Fibroblast of mammary gland (primary cell): ENCODE results near the gene PIP5K1A.
A peak's percentile ranks its signal among the peaks of the same experiment; 100 is the strongest.
"Not testable (repeated sequence)": the region's sequence is repeated elsewhere in the genome, so short reads cannot be mapped to it uniquely, and the experiment has no call there.

Source experiments
- DNase-seq: peaks from one replicate; pipeline ENCODE4 v3.0.0-alpha.2; 2010; ENCODE audit warnings: low read depth
- H3K4me3 ChIP-seq: 2 replicates; pipeline ENCODE4 v1.5.1; 2011; ENCODE audit warnings: low read depth, mild to moderate bottlenecking, low read length, moderate library complexity; ENCODE audit not compliant: control insufficient read depth
- CTCF ChIP-seq: conservative IDR thresholded peaks from 2 replicates; pipeline ENCODE4 v1.5.1; 2011; ENCODE audit warnings: low read depth, low read length, inconsistent platforms; ENCODE audit not compliant: control insufficient read depth, insufficient read depth

The PIP5K1A gene

GRCh38 chr1:151267760-151268159 lies 69.4 kb downstream of the PIP5K1A start:
- H3K4me3 ChIP-seq = no peak overlapping the region
- DNase-seq = no peak
- no peak for TF ChIP-seq CTCF

- no peak for TF ChIP-seq CTCF
- no peak for DNase-seq
- H3K4me3 ChIP-seq = no peak overlapping the region
Observed at GRCh38 chr1:151273924-151274466, 75.6 kb downstream of the PIP5K1A start.

GRCh38 chr1:151275341-151275740 lies 77.0 kb downstream of the PIP5K1A start:
- not testable (repeated sequence) for DNase-seq, H3K4me3 ChIP-seq

- H3K4me3 ChIP-seq = no peak overlapping the region
- no peak for DNase-seq
- TF ChIP-seq CTCF = no peak
Observed at GRCh38 chr1:151277249-151277648, 78.9 kb downstream of the PIP5K1A start.

GRCh38 chr1:151281225-151281968 lies 83.0 kb downstream of the PIP5K1A start:
- peak overlapping the region; percentile 95 for H3K4me3 ChIP-seq
- DNase-seq = peak; percentile 98
- no peak for TF ChIP-seq CTCF

- peak within 1 kb of the TSS; percentile 95 for H3K4me3 ChIP-seq
- peak; percentile 100 for DNase-seq
- TF ChIP-seq CTCF = no peak
Observed at GRCh38 chr1:151281969-151282882, 83.9 kb downstream of the PIP5K1A start, which contains the start of gene ZNF687. ZNF687 (plus strand) TSS chr1:151282299; CDS start chr1:151286292, 3,993 bp downstream.
